ENCODE data around the gene MSL3B.
A peak's percentile ranks its signal among the peaks of the same experiment; 100 is the strongest.

The MSL3B gene

GRCh38 chr2:233835230-233836186, 32.7 kb downstream of the MSL3B start:
- H3K36me3 ChIP-seq: no peaks in the 10 kb centered on the region
- no peaks in the 10 kb centered on the region for H3K9me3 ChIP-seq
- TF ChIP-seq POLR2A (IDR thresholded peaks at IDR 0.05): no peak
- TF ChIP-seq POLR2AphosphoS5 (IDR thresholded peaks at IDR 0.05): no peak
- TF ChIP-seq CTCF (IDR thresholded peaks at IDR 0.05): no peak
- no peak overlapping the region for H3K27ac ChIP-seq
- no peak for DNase-seq (ENCODE audit: low spot score)
- H3K4me1 ChIP-seq (replicated peaks): no peaks in the 10 kb centered on the region
- intact Hi-C loops (cut with DNase I): no loop called here
- WGBS: 94% methylated on average over 14 of the region's 14 CpGs
- H3K27me3 ChIP-seq (replicated peaks; ENCODE audit: insufficient read depth): no peaks in the 10 kb centered on the region
- H3K4me3 ChIP-seq: no peak overlapping the region

GRCh38 chr2:233833345-233833744, 34.8 kb downstream of the MSL3B start:
- Histone ChIP-seq H3K36me3 (no peaks in the 10 kb centered on the region), H3K27me3 (replicated peaks; ENCODE audit: insufficient read depth) (no peaks in the 10 kb centered on the region), H3K27ac (no peak overlapping the region), H3K4me1 (replicated peaks) (no peaks in the 10 kb centered on the region), H3K4me3 (no peak overlapping the region), H3K9me3 (no peaks in the 10 kb centered on the region)
- intact Hi-C loops (cut with DNase I): no loop called here
- TF ChIP-seq CTCF (IDR thresholded peaks at IDR 0.05) (no peak), POLR2A (IDR thresholded peaks at IDR 0.05) (no peak), POLR2AphosphoS5 (IDR thresholded peaks at IDR 0.05) (no peak)
- no peak for DNase-seq (ENCODE audit: low spot score)
- WGBS: 76% methylated on average over 10 of the region's 10 CpGs

GRCh38 chr2:233832869-233833311, 35.3 kb downstream of the MSL3B start:
- Histone ChIP-seq H3K27me3 (replicated peaks; ENCODE audit: insufficient read depth) (no peaks in the 10 kb centered on the region), H3K4me1 (replicated peaks) (no peaks in the 10 kb centered on the region), H3K4me3 (no peak overlapping the region), H3K36me3 (no peaks in the 10 kb centered on the region), H3K27ac (no peak overlapping the region), H3K9me3 (no peaks in the 10 kb centered on the region)
- 55% methylated on average over 7 of the region's 7 CpGs for WGBS
- TF ChIP-seq POLR2AphosphoS5 (IDR thresholded peaks at IDR 0.05) (no peak), CTCF (IDR thresholded peaks at IDR 0.05) (peak in 2 of 4 experiments; percentile 24 to 25), POLR2A (IDR thresholded peaks at IDR 0.05) (no peak)
- intact Hi-C loops (cut with DNase I): no loop called here
- no peak for DNase-seq (ENCODE audit: low spot score)

GRCh38 chr2:233832414-233832813, 35.8 kb downstream of the MSL3B start:
- Histone ChIP-seq H3K27ac (no peak overlapping the region), H3K4me3 (no peak overlapping the region), H3K27me3 (replicated peaks; ENCODE audit: insufficient read depth) (no peaks in the 10 kb centered on the region), H3K9me3 (no peaks in the 10 kb centered on the region), H3K4me1 (replicated peaks) (no peaks in the 10 kb centered on the region), H3K36me3 (no peaks in the 10 kb centered on the region)
- no peak for TF ChIP-seq POLR2AphosphoS5 (IDR thresholded peaks at IDR 0.05)
- no peak for TF ChIP-seq CTCF (IDR thresholded peaks at IDR 0.05)
- no peak for TF ChIP-seq POLR2A (IDR thresholded peaks at IDR 0.05)
- intact Hi-C loops (cut with DNase I): no loop called here
- 74% methylated on average over 9 of the region's 9 CpGs for WGBS
- no peak for DNase-seq (ENCODE audit: low spot score)

- WGBS: 94% methylated on average over 6 of the region's 6 CpGs
- no peaks in the 10 kb centered on the region for H3K36me3 ChIP-seq
Measured at GRCh38 chr2:233831861-233832260, 36.3 kb downstream of the MSL3B start.

More at GRCh38 chr2:233831861-233832260, 36.3 kb downstream of the MSL3B start:
- H3K4me3 ChIP-seq: no peak overlapping the region
- H3K9me3 ChIP-seq: no peaks in the 10 kb centered on the region
- no peak overlapping the region for H3K27ac ChIP-seq
- TF ChIP-seq POLR2AphosphoS5 (IDR thresholded peaks at IDR 0.05) (no peak), CTCF (IDR thresholded peaks at IDR 0.05) (no peak), POLR2A (IDR thresholded peaks at IDR 0.05) (no peak)
- DNase-seq (ENCODE audit: low spot score): no peak
- no peaks in the 10 kb centered on the region for H3K4me1 ChIP-seq (replicated peaks)
- H3K27me3 ChIP-seq (replicated peaks; ENCODE audit: insufficient read depth): no peaks in the 10 kb centered on the region
- intact Hi-C loops (cut with DNase I): no loop called here
